Activated CD8-positive, alpha-beta memory T cell treated with anti-CD3 and anti-CD28 coated beads for 24 hours (primary cell): ENCODE data around the gene SLC36A1.
"Not testable (repeated sequence)": the region's sequence is repeated elsewhere in the genome, so short reads cannot be mapped to it uniquely, and the experiment has no call there.

ENCODE experiments used
- DNase-seq: peaks from one replicate; pipeline ENCODE4 v3.0.0-alpha.2; 2020

The SLC36A1 gene

DNA sequence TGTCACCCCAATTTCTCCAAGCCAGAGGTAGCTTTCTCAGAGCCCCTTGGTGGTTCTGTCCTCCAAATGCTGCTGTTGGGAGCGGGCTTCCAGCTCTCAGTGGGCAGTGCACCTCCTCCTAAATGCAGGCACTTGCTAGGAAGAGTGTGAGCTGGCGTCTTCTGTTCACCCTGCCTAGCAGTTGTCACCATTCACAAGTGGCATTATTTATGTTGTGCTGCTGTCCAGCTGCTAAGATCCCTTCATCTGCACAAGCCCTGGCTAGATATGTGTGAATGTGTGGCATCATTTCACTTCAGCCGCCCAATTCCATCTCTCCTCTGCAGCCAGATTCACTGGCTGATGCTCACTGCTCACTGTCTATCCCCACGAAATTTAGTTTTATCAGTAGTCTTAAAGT, 43.7 kb downstream of the SLC36A1 start:
- DNase-seq, result no peak

DNA sequence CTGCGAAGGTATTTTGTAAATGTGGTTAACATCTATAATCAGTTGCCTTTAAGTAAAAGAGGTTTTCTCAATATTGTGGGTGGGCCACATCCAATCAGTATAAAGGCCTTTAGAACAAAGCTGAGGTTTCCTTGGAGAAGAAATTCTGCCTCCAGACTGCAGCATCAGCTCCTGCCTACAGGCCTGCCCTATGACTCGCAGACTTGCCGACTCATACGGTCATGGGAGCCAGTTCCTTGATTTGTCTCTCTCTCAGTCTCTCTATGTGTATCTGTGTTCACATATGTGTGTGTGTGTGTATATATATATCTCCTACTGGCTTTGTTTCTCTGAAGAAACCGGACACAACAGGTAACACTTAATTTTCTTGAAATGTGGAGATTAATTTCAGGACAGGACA, 45.3 kb downstream of the SLC36A1 start:
- DNase-seq, result no peak

- no peak for DNase-seq
Measured at GRCh38 chr5:151493665-151494064, 46.3 kb downstream of the SLC36A1 start.

DNA sequence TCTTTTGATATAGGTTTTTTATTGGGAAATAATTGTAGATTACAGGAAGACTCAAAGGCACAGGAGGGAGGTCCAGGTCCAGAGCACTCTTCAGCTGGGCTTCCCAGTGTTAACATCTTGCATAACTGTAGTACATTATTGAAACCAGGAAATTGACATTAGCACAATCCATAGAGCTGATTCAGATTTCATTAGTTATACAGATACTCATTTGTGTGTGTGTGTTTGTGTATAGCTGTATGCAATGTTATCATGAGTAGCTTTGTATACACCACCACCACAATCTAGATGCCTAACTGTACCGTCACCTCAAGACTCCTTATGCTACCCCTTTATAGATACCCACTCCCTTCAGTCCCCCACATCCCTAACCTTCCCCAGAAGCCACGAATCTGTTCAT, 47.9 kb downstream of the SLC36A1 start:
- no peak for DNase-seq

DNA sequence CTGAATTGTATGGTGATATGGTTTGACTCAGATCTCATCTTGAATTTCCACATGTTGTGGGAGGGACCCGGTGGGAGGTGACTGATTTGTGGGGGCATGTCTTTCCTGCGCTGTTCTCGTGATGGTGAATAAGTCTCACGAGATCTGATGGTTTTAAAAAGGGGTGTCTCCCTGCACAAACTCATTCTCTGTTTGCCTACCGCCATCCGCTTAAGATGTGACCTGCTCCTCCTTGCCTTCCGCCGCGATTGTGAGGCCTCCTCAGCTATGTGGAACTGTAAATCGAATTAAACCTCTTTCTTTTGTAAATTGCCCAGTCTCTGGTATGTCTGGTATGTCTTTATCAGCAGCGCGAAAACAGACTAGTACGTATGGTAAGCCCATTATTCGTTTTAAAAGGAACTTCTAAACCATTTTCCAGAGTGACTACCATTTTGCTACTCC, 48.7 kb downstream of the SLC36A1 start:
- no peak for DNase-seq

DNA sequence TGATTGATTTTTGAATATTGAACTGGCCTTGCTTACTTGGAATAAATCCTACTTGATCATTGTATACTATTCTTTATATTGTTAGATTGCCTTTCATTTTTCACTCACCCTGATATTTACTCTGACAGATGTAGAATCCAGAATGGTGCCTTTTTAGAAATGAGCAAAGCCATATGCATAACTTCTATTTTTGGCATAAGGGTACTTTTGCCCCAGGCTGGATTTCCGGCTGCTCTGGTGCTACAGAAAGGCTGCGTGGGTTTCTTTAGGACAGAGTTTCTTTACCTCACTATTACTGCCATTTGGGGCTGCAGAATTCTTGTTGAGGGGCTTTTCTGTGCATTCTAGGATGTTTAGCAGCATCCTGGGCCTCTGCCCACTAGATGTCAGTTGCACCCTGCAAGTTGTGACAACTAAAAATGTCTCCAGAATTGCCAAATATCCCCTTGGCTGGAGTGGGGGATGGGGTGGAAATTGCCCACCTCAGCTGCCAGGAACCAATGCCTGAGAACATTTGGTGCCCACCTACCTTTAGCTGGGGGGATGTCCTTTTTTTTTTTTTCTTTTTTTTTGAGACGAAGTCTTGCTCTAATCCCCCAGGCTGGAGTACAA, 50.1 kb downstream of the SLC36A1 start:
- no peak for DNase-seq

GRCh38 chr5:151498395-151499155, 51.2 kb downstream of the SLC36A1 start:
- DNase-seq, result no peak

- DNase-seq, result no peak
Measured at GRCh38 chr5:151499501-151500035, 52.2 kb downstream of the SLC36A1 start.

DNA sequence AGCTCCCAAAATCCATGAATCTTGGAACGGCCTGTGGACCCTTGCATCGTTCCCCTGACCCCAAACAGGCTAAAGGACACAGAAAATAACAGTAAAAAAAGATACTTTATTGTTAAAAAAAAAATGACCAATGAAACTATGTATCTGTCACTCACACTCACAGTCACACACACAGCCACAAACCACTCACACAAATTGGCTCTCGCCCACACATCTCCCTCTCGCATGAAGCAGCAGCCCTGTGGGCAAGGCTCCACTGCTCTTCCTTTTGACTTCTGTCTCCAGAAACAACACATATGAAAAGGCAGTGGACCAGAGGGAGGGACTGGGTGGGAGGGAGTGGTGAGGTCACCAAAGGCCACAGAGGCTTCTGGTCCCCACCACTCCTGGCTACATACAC, 56.6 kb downstream of the SLC36A1 start:
- DNase-seq, result no peak

- DNase-seq, result not testable (repeated sequence)
Measured at GRCh38 chr5:151508308-151508707, 60.9 kb downstream of the SLC36A1 start.

DNA sequence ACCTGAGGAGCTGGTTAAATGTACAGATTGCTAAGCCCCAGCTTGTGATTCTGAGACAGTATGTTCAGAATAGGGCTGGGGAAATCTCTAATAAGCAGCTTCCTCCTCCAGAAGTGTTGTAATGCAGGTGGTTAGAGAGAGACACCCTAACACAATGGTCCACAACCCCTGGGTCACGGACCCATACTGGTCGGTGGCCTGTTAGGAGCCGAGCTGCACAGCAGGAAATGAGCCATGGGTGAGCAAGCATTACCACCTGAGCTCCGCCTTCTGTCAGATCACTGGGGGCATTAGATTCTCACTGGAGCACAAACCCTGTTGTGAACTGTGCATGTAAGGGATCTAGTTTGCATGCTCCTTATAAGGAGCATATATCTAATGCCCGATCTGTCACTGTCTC, 61.8 kb downstream of the SLC36A1 start:
- no peak for DNase-seq

DNA sequence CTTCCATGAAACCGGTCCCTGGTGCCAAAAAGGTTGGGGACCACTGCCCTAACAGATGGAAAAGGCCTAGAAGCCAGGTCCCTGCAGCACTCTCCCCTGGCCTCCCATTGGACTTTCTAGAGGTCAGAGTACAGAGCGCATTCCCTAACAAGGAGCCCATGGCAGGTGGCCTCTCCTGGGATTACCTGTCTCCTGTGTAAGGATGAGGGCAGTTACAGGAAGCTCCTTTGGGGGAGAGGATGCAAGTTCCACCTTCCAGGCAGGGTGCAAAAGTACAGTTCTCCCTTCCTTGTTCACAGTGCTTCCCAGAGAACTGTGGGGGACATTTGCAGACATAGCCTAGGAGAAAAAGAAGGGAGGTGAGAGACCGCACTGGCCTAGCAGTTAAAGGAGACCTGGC, 62.4 kb downstream of the SLC36A1 start:
- DNase-seq, result no peak

DNA sequence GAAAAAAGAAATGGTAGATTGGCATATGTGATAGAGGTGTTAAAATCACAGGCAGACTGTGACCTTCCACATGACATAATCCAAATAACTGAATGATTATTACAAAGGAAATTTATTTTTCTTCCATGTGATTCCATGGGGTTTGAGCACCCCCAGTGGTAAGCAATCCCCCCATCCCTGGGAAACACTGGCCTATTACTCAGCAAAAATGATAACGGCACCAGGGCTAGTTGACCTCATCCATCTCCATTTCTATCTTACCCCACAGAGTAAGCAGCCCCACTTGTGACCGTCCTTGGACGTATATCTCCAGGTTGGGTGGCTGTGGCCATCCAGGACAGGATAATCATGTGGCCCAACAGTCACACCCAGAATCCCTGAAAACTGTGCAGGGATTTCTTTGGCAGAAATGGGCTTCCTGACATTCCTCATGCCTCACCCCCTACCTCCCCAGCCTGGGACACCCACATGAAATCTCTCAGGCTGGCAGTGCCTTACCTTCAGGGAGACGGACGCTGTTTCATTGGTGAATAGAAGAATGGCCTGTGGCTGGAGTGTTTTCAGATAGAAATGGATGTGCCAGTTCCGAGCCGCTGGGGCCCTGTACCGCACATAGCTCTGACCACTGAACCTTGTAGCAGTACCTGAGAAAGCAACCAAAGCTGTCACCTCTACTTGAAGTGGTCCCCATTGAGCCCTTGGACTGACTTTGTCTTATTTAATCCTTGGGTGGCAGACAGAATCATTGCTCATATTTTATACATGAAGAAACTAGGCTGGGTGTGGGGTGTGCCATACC, 69.9 kb downstream of the SLC36A1 start:
- no peak for DNase-seq

- DNase-seq, result no peak
Measured at GRCh38 chr5:151520294-151520693, 72.9 kb downstream of the SLC36A1 start.

DNA sequence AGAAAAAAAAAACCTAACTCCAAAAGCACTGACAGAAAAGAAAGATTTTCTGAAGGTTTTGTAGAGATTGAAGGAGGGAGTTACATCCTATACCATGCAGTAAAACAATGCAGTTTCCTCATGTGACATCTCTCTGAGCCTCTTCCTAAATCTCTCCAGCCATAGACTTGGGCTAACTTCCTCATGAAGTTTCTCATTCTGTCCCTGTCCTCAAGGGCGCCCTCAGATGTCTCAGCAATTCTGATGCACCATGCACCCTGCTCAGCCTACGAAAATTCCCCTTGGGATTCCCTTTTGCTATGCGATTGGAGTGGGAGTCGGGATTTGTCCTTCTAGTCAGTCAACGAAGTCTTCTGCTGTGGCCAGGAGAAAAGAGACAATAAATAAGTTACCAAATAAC, 74.8 kb downstream of the SLC36A1 start:
- DNase-seq, result no peak

GRCh38 chr5:151523335-151523734, 75.9 kb downstream of the SLC36A1 start:
- DNase-seq, result no peak

DNA sequence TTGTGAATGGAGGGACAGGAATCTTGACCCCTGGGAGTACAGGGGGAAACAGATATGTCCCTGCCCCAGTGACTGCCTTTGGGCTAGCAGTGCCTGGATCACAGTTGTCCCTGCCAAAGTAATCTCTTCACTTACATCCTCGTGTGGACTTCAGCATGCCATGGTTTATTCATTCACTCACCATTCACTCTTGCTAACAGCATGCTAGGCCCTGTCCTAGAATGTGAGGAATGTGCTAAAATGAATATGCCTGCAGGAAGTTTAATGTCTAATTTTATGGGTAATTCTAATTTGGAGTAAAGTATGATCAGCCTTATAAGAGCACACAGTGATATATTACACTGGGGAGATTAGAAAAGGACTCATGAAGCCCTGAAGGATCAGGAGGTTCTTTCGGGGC, 80.8 kb downstream of the SLC36A1 start:
- no peak for DNase-seq

GRCh38 chr5:151528996-151529395, 81.6 kb downstream of the SLC36A1 start:
- DNase-seq, result no peak

GRCh38 chr5:151531581-151531980, 84.2 kb downstream of the SLC36A1 start:
- DNase-seq, result no peak

GRCh38 chr5:151532416-151532815, 85.0 kb downstream of the SLC36A1 start:
- DNase-seq, result no peak

DNA sequence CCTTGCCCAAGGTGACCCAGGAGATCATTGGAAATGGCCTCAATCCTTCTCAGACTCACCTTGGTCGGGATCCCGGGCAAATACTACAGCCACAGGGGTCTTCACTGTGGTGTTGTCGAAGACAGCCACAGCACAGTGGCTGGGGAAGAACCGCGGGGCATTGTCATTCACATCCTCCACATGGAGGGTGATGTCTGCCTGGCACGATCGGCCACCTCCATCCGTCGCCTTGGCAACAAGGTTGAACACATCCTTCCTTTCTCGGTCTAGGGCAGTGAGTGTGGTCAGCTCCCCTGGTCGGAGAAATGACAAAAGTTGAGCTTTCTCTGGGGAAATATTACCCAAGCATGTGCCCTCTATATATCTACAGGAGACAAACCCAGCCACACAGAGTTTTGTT, 86.9 kb downstream of the SLC36A1 start:
- no peak for DNase-seq

DNA sequence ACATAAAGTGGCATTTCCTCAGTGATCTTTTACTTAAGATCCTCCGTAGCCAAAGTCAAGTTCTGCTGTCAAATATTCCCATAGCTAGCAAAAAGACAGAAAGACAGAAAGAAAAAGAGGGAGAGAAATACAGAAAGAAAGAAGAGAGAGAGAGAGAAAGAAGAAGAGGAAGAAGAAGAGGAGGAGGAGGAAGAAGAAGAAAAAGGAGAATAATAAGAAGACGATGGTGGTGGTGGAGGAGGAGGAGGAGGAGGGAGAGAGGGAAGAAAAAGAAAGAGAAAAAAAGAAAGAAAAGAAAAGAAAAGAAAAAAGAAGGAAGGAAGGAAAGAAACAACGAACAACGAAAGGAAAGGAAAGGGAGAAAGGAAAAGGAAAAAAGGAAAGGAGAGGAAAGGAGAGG, 89.6 kb downstream of the SLC36A1 start:
- no peak for DNase-seq

DNA sequence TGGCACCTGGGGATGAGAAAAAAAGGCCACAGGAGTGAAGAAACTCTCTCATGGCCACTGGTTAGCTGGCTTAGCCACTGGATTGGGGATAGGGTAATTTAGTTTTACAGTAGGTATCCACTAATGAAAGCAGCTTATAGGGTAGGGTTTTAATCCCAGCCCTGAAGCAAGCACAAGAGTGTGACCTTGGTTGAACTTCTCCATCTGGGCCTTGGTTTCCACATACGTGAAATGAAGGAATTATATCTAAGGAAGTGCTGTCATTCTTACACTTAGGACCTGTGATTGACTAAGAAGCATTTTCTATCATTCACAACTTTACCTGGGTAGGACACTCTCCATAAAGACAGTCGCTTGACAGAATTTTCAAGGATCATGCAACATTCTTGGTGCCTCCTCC, 94.2 kb downstream of the SLC36A1 start:
- no peak for DNase-seq
